Measurements from ENCODE around the gene AWAT2.

The AWAT2 gene

GRCh38 chrX:70041993-70042392, 7.7 kb downstream of the AWAT2 start:
- Histone ChIP-seq H3K4me3 (ENCODE audit: low read depth in 1 of 2, low read length in 1 of 2) (no peak overlapping the region), H3K27me3 (no peaks in the 10 kb centered on the region), H3K4me1 (ENCODE audit: control insufficient read depth in 1 of 2, insufficient read depth in 1 of 2, low read depth in 1 of 2, low read length in 1 of 2) (no peaks in the 10 kb centered on the region), H3K36me3 (no peaks in the 10 kb centered on the region), H3K27ac (no peak overlapping the region), H3K9me3 (no peaks in the 10 kb centered on the region)
- TF ChIP-seq, protein P1, sequence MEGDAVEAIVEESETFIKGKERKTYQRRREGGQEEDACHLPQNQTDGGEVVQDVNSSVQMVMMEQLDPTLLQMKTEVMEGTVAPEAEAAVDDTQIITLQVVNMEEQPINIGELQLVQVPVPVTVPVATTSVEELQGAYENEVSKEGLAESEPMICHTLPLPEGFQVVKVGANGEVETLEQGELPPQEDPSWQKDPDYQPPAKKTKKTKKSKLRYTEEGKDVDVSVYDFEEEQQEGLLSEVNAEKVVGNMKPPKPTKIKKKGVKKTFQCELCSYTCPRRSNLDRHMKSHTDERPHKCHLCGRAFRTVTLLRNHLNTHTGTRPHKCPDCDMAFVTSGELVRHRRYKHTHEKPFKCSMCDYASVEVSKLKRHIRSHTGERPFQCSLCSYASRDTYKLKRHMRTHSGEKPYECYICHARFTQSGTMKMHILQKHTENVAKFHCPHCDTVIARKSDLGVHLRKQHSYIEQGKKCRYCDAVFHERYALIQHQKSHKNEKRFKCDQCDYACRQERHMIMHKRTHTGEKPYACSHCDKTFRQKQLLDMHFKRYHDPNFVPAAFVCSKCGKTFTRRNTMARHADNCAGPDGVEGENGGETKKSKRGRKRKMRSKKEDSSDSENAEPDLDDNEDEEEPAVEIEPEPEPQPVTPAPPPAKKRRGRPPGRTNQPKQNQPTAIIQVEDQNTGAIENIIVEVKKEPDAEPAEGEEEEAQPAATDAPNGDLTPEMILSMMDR (IDR thresholded peaks at IDR 0.05) = no peak

DNA sequence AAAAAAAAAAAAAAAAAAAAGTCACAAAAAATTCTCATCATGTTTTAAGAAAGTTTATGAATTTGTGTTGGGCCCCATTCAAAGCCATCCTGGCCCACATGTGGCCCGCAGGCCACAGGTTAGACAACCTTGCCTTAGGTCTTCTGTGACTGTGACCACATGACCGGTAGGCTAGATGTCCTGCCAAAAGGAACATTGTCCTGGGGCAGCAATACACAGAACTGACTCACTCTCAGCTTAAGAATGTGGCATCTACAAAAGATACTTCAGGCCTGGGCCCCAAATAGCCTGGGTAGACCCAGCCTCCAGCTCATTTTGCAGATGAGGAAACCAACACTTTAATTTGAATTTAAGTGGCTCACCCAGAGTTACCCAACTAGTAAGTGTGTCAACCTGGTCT, 10.0 kb downstream of the AWAT2 start:
- TF ChIP-seq, protein P1 (IDR thresholded peaks at IDR 0.05) = no peak
- H3K9me3 ChIP-seq = no peaks in the 10 kb centered on the region
- H3K4me3 ChIP-seq (ENCODE audit: low read depth in 1 of 2, low read length in 1 of 2) = no peak overlapping the region
- no peaks in the 10 kb centered on the region for H3K36me3 ChIP-seq
- no peaks in the 10 kb centered on the region for H3K4me1 ChIP-seq (ENCODE audit: control insufficient read depth in 1 of 2, insufficient read depth in 1 of 2, low read depth in 1 of 2, low read length in 1 of 2)
- H3K27me3 ChIP-seq = no peaks in the 10 kb centered on the region
- no peak overlapping the region for H3K27ac ChIP-seq

- Histone ChIP-seq H3K4me3 (ENCODE audit: low read depth in 1 of 2, low read length in 1 of 2) (no peak overlapping the region), H3K27me3 (no peaks in the 10 kb centered on the region), H3K9me3 (no peaks in the 10 kb centered on the region), H3K36me3 (no peaks in the 10 kb centered on the region), H3K27ac (no peak overlapping the region), H3K4me1 (ENCODE audit: control insufficient read depth in 1 of 2, insufficient read depth in 1 of 2, low read depth in 1 of 2, low read length in 1 of 2) (no peaks in the 10 kb centered on the region)
- TF ChIP-seq, protein P1 (IDR thresholded peaks at IDR 0.05) = no peak
Observed at GRCh38 chrX:70038951-70039350, 10.8 kb downstream of the AWAT2 start.

DNA sequence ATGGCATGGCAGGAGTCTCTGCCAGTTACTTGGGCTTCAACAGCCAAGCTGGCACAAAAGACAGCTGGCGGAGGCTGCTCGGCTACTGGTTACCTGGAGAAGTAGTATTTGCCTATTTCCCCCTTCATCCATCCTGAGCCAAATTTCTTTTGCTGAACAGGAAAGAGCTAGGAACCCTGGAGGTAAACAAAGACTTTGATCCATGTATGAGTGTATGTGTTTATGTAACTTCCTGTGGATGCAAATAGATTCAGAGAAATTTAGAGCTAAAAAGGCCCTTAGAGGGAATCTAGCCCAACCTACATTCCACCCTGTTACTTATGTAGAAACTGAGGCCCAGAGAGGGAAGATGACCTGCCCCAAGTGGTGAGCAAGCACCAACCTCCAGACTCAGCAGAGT, 11.2 kb downstream of the AWAT2 start:
- Histone ChIP-seq H3K9me3 (no peaks in the 10 kb centered on the region), H3K4me3 (ENCODE audit: low read depth in 1 of 2, low read length in 1 of 2) (no peak overlapping the region), H3K27ac (no peak overlapping the region), H3K36me3 (no peaks in the 10 kb centered on the region), H3K27me3 (no peaks in the 10 kb centered on the region), H3K4me1 (ENCODE audit: control insufficient read depth in 1 of 2, insufficient read depth in 1 of 2, low read depth in 1 of 2, low read length in 1 of 2) (no peaks in the 10 kb centered on the region)
- TF ChIP-seq, protein P1 (IDR thresholded peaks at IDR 0.05) = no peak

GRCh38 chrX:70034646-70035045, 15.1 kb downstream of the AWAT2 start:
- H3K4me1 ChIP-seq (ENCODE audit: control insufficient read depth in 1 of 2, insufficient read depth in 1 of 2, low read depth in 1 of 2, low read length in 1 of 2) = no peaks in the 10 kb centered on the region

More at GRCh38 chrX:70034646-70035045, 15.1 kb downstream of the AWAT2 start:
- Histone ChIP-seq H3K27me3 (no peaks in the 10 kb centered on the region), H3K4me3 (ENCODE audit: low read depth in 1 of 2, low read length in 1 of 2) (no peak overlapping the region), H3K9me3 (no peaks in the 10 kb centered on the region), H3K36me3 (no peaks in the 10 kb centered on the region), H3K27ac (no peak overlapping the region)
- TF ChIP-seq, protein P1 (IDR thresholded peaks at IDR 0.05) = no peak
